GM19372 (cell line): ENCODE measurements around the gene MACF1.

ENCODE experiments used
- ATAC-seq: cut with Tn5 transposase; IDR thresholded peaks from one replicate; pipeline ENCODE4 v1.9.1; 2021; ENCODE audit warnings: mild to moderate bottlenecking, low read depth, moderate library complexity; ENCODE audit not compliant: unreplicated experiment

The MACF1 gene

GRCh38 chr1:39293375-39294070 lies 89.0 kb downstream of the MACF1 start:
- ATAC-seq = no peak

DNA sequence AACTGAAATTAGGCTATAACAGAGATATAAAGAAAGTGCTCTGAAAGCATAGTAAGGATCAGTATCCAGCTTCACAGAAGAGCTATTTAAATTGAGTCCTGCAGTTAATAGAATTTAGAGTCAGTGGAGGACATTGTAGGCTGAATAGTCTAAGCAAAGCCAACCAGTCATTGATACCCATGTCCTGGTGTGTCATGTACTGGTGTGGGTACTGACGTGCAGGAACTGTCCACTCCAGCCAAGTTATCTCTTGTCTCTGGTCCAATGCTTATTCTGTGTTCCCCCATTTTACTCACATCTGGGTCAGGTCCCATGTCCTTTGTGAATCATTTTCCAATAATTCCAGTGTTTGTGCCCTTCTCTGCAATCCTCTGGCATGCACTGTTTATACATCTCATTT lies 90.0 kb downstream of the MACF1 start:
- no peak for ATAC-seq

DNA sequence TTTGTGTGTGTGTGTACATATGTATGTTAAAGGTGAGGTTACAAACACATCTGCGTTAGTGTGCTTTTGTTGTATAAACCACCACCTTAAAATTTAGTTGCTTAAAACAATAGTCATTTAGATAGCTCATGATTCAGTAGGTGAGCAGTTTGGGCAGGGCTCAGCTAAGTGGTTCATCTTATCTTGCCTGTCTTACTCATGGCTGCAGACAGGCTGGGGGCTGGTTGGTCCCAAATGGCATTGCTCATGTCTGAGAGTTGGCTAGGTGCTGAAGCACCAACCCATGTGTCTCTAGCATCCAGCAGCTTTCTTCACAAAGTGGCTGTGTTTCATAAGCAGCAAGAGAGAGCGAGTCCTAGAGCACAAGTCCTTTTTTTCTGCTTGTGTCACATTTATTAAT lies 91.4 kb downstream of the MACF1 start:
- ATAC-seq = no peak

- ATAC-seq = no peak
Observed at GRCh38 chr1:39297551-39297950, 93.1 kb downstream of the MACF1 start.

GRCh38 chr1:39301606-39302005 lies 97.1 kb downstream of the MACF1 start:
- ATAC-seq = no peak

GRCh38 chr1:39305555-39305954 lies 101.1 kb downstream of the MACF1 start:
- no peak for ATAC-seq

DNA sequence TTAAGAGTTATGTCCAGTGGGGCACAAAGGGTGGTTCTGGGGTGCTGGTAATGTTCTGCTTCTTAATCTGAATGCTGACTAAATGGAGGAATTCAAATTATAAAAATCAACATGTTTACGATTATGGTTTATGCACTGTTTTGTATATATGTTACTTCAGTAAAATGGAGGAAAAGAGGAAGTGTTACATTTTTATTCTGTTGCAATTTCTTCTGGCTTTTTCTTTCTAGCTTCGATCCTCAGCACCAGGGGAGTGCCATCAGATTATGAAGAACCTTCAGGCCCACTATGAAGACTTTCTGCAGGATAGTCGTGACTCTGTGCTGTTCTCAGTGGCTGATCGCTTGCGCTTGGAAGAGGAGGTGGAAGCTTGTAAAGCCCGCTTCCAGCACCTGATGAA lies 105.5 kb downstream of the MACF1 start:
- ATAC-seq = no peak

DNA sequence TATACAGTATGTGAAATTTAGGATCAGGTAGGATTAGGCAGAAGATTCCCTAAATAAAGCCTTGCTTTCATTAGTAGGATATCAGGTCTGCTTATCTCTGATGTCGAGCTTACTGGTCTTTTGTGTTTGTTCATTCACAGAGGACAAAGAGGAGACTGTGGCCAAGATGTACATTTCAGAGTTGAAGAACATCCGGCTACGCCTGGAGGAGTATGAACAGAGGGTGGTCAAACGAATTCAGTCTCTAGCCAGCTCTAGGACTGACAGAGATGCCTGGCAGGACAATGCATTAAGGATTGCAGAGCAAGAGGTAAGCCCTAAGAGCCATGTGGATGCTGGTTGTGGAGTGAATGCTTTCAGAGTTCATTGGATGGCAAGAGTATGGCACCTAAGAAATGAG lies 106.2 kb downstream of the MACF1 start:
- ATAC-seq = no peak

- no peak for ATAC-seq
Observed at GRCh38 chr1:39317111-39317510, 112.6 kb downstream of the MACF1 start.

DNA sequence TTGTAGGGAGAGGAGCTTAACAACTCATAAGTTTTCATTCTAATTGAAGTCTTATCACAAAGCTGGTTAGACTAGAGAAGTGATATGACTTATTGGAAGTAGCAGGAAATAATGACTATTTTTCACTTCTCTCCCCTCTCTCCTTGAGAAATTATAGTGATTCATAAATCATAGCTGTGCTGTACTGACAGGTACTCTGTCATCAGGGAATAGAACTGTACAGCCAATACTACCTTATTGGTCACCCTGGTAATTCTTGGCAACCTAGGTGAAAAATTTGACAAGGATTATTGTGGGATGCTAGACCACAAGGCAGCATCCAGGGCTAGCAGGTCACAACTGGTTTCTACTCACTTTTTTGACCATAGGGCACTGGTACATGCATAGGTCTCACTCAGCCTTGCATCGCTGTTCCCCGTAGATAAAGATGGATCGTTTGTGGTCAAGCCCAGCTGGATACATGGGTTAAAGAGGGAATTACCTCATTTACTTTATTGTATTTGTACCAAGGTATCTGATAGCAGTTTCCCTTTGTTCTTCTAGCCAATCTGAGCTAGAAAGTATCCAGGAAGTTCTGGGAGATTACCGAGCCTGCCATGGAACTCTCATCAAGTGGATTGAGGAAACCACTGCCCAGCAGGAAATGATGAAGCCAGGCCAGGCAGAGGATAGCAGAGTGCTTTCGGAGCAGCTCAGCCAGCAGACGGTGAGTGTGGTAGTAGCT lies 113.6 kb downstream of the MACF1 start:
- no peak for ATAC-seq

DNA sequence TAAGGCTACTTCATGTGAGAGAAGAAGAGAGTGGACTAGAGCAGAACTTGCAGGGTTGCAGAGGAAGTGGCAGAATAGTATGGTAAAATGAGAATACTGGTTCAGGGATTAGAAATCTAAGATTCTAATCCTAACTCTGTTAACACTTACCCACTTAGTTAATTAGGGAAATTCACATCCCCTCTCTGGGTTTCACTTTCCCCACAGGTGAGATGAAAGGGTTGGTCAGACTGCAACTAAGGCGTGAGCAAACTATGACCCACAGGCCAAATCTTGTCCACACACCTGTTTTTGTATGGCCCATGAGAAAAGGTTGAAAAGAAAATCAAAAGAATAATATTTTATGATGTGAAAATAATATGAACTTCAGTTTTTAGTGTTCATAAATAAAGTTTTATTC lies 117.5 kb downstream of the MACF1 start:
- no peak for ATAC-seq

- ATAC-seq = no peak
Observed at GRCh38 chr1:39322431-39322830, 117.9 kb downstream of the MACF1 start.

- no peak for ATAC-seq
Observed at GRCh38 chr1:39324888-39325287, 120.4 kb downstream of the MACF1 start.

GRCh38 chr1:39326836-39327235 lies 122.3 kb downstream of the MACF1 start:
- ATAC-seq = no peak

GRCh38 chr1:39328095-39328494 lies 123.6 kb downstream of the MACF1 start:
- ATAC-seq = no peak

GRCh38 chr1:39328586-39329121 lies 124.2 kb downstream of the MACF1 start:
- ATAC-seq = no peak

DNA sequence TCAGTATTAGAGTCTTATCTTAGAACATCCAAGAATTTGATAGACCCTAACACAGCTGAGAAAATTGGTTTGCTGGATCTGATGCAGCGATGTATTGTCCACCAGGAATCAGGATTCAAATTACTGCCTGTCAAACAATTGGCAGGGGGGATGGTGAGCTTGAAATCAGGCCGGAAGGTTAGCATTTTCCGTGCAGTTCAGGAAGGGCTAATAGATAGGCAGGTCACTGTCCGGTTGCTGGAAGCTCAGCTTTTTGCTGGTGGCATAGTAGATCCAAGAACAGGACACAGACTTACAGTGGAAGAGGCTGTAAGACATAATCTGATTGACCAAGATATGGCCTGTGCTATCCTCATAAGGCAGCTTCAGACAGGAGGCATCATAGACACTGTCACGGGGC lies 127.2 kb downstream of the MACF1 start:
- no peak for ATAC-seq

DNA sequence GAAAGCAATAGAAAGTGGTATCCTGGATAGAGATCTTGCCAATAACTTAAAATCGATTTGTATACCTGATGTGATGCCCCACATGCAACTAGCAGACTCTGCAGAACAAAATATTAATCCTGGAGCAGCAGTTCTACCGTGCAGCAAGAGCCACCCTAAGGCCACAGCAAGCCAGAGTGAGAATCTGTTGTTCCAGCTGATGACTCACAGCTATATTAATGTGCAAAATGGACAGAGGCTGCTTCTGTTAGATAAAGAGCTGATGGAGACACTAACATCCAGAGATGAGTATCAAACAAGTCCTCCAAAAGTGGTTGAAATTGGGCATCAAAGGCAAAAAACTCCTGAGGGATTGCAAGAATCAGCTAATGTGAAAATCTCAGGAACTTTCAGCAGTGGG lies 127.8 kb downstream of the MACF1 start:
- ATAC-seq = no peak

- no peak for ATAC-seq
Observed at GRCh38 chr1:39332828-39333227, 128.3 kb downstream of the MACF1 start.

GRCh38 chr1:39333296-39333695 lies 128.8 kb downstream of the MACF1 start:
- no peak for ATAC-seq

DNA sequence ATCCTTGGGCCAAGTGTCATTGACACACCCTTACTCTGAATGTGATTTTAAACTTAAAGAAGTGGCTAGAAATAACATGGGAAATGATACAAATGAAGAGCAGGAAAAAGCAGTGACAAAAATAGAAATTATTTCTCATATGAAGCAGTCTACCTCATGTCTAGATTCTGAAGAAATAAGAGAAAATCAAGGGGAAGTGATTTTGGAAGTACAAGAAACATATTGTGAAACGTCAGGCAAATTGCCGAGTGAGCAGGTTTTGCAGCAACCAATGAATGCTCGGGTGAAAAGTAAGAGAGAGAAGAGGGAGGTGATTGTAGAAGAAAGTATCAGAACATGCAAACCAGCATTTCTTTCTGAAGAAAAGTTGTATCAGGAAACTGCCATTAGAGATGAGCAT lies 130.7 kb downstream of the MACF1 start:
- no peak for ATAC-seq

- no peak for ATAC-seq
Observed at GRCh38 chr1:39337067-39337466, 132.6 kb downstream of the MACF1 start.
